GM12892 (cell line): ENCODE data around the gene ZFHX3.

ENCODE experiments used
- DNase-seq: peaks from one replicate; pipeline ENCODE4 v3.0.0; 2011; ENCODE audit not compliant: insufficient read length
- FAIRE-seq: peaks from 2 replicates; lab custom pipeline; 2011; peaks lifted over from hg19 to GRCh38; lab: Jason Lieb, UNC
- POLR2A ChIP-seq: IDR thresholded peaks from 2 replicates; pipeline ENCODE4 v1.6.1; 2011; ENCODE audit warnings: low read depth, low read length, control low read depth
- POLR2AphosphoS5 ChIP-seq: IDR thresholded peaks from 2 replicates; pipeline ENCODE4 v1.6.1; 2011; ENCODE audit warnings: low read depth, low read length, control low read depth
- TAF1 ChIP-seq: IDR thresholded peaks from 2 replicates; pipeline ENCODE4 v1.6.1; 2011; ENCODE audit warnings: low read depth, mild to moderate bottlenecking, control low read depth, low read length, borderline replicate concordance

ZFHX3 gene

GRCh38 chr16:72926177-72927070 lies 121.5 kb downstream of the ZFHX3 start:
- no peak for DNase-seq
- FAIRE-seq: no peak
- TF ChIP-seq POLR2AphosphoS5: no peak
- TF ChIP-seq POLR2A: no peak
- TF ChIP-seq TAF1: no peak

GRCh38 chr16:72925631-72925979 lies 122.3 kb downstream of the ZFHX3 start:
- FAIRE-seq: no peak
- TF ChIP-seq POLR2A: no peak
- TF ChIP-seq TAF1: no peak
- TF ChIP-seq POLR2AphosphoS5: no peak
- no peak for DNase-seq

DNA sequence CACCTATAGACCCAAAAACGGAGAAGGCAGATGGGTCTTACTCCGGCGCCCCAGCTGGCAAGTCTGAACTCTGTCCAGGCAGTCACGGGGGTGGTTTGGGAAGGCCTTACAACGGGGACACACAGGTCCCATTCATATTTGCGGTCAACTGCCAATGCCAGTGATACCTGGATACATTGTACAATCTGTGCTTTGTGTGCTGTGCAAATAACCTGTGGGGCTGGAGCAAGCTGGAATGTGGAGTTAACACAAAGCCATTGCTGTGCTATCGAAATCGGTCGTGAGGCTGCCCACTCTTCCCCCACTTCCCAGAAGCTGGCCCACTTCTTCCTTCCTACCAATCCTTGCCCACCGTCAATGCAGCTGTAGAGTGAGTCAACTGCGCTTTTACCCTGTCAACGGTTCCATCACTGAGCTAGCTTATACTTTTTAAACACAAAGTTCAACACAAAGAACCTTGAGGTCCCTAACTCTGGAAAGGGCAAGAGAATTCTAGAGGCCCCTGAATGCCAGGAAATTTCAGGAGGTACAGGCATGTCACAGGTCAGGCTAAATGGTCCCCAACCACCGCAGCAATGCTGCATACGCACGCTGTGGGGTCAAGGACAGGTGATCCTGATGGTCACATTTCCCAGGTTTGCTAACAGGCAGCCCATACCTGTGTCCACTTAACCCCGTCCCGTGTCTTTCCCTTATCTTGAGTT lies 122.8 kb downstream of the ZFHX3 start:
- DNase-seq: no peak
- TF ChIP-seq TAF1 (no peak), POLR2AphosphoS5 (no peak), POLR2A (no peak)
- no peak for FAIRE-seq

- no peak for TF ChIP-seq POLR2AphosphoS5
- no peak for TF ChIP-seq POLR2A
- DNase-seq (no peak), FAIRE-seq (no peak)
These were observed 123.4 kb downstream of the ZFHX3 start for GRCh38 chr16:72924537-72924926.

- TF ChIP-seq TAF1 (no peak), POLR2AphosphoS5 (no peak), POLR2A (no peak)
- no peak for DNase-seq
- no peak for FAIRE-seq
These were observed 124.2 kb downstream of the ZFHX3 start for GRCh38 chr16:72923757-72924156.

GRCh38 chr16:72922714-72923113 lies 125.2 kb downstream of the ZFHX3 start:
- TF ChIP-seq TAF1 (no peak), POLR2AphosphoS5 (no peak), POLR2A (no peak)
- no peak for DNase-seq
- no peak for FAIRE-seq

- TF ChIP-seq POLR2AphosphoS5: no peak
- TF ChIP-seq TAF1: no peak
- FAIRE-seq (no peak), DNase-seq (no peak)
These were observed 126.3 kb downstream of the ZFHX3 start for GRCh38 chr16:72921620-72922019.

- no peak for TF ChIP-seq TAF1
- no peak for TF ChIP-seq POLR2A
- TF ChIP-seq POLR2AphosphoS5: no peak
- FAIRE-seq: no peak
- no peak for DNase-seq
These were observed 126.8 kb downstream of the ZFHX3 start for GRCh38 chr16:72921106-72921505.

DNA sequence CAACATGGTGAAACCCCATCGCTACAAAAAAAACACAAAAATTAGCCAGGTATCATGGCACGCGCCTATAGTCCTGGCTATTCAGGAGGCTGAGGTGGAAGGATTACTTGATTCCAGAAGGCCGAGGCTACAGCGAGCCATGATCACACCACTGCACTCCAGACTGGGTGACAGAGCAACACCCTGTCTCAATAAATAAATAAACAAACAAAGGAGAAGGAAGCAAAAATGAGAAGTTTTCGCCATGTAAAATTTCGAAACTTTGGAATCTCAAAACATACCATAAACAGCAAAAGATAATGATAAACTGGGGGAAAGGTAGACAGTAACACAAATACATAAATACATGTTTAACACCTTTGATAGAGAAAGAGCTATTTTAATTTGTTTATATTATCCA lies 130.9 kb downstream of the ZFHX3 start:
- TF ChIP-seq POLR2AphosphoS5 (no peak), TAF1 (no peak), POLR2A (no peak)
- FAIRE-seq (no peak), DNase-seq (no peak)

GRCh38 chr16:72915331-72915730 lies 132.6 kb downstream of the ZFHX3 start:
- FAIRE-seq (no peak), DNase-seq (no peak)
- TF ChIP-seq TAF1 (no peak), POLR2AphosphoS5 (no peak), POLR2A (no peak)

GRCh38 chr16:72913551-72913950 lies 134.4 kb downstream of the ZFHX3 start:
- DNase-seq (no peak), FAIRE-seq (no peak)
- TF ChIP-seq TAF1: no peak

DNA sequence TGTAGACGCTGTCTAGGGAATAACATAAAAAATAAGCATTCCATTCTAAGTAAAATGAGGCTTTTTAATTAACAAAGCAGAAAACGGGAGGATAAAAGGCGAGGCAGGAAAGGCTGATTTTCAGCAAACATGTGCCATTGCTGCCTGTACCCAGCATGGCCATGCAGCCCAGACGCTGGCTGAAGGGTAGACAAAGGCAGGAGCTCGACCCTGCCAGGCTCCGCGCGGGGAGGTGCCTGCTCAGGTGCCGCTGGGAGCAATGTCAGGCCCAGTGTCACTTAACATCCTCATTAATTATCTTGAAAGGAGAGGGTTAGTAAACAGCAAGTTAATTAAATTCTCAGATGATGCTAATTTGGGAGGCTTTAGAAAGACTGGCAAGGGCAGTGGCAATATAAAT lies 136.0 kb downstream of the ZFHX3 start:
- TF ChIP-seq POLR2AphosphoS5 (no peak), POLR2A (no peak), TAF1 (no peak)
- no peak for DNase-seq
- no peak for FAIRE-seq
